WTC11 (cell line): ENCODE measurements around the gene C1orf159. TPM values are rescaled to one million over a fixed set of nuclear protein-coding genes. Genes with fewer than 3 reads are reported as not detected.

Experiments
- ATAC-seq: fragments of 200-7000 bp; cut with Tn5 transposase; 2 replicates; pipeline ENCODE4 v1.10.0; 2021; ENCODE audit warnings: mild to moderate bottlenecking, moderate library complexity
- CTCF ChIA-PET: fragments of 300-600 bp; sonication (Branson Sonifier 250); formaldehyde crosslinking; loops from one replicate; lab custom pipeline; 2021; ENCODE audit warnings: antibody characterized with exemption; lab: Charles Lee
- POLR2A ChIA-PET: fragments of 350-600 bp; sonication (Branson Sonifier 250); formaldehyde crosslinking; loops from one replicate; lab custom pipeline; 2021; ENCODE audit warnings: antibody characterized with exemption; lab: Charles Lee
- DNase-seq: peaks from one replicate; pipeline ENCODE4 v3.0.0; 2021; ENCODE audit warnings: low spot score
- H3K27ac Mint-ChIP-seq: 2 replicates; pipeline ENCODE4 v1.8.0; 2021; ENCODE audit warnings: mixed read lengths
- H3K27me3 Mint-ChIP-seq: 2 replicates; pipeline ENCODE4 v1.8.0; 2021; ENCODE audit warnings: low read depth, mild to moderate bottlenecking, moderate library complexity, mixed read lengths
- H3K36me3 Mint-ChIP-seq: 2 replicates; pipeline ENCODE4 v1.8.0; 2021; ENCODE audit warnings: mixed read lengths
- H3K4me1 Mint-ChIP-seq: 2 replicates; pipeline ENCODE4 v1.8.0; 2022; ENCODE audit warnings: mixed read lengths
- H3K4me3 Mint-ChIP-seq: 2 replicates; pipeline ENCODE4 v1.8.0; 2021; ENCODE audit warnings: mild to moderate bottlenecking, moderate library complexity, mixed read lengths
- H3K9me3 Mint-ChIP-seq: 2 replicates; pipeline ENCODE4 v1.8.0; 2021; ENCODE audit warnings: mixed read lengths
- CREB1 ChIP-seq: sonication (generic); formaldehyde crosslinking; IDR thresholded peaks from 2 replicates; pipeline ENCODE4 v1.8.0; 2023; ENCODE audit warnings: mild to moderate bottlenecking, missing genetic modification reagents
- ELF4 ChIP-seq: sonication (generic); formaldehyde crosslinking; IDR thresholded peaks from 2 replicates; pipeline ENCODE4 v1.8.1; 2022; ENCODE audit warnings: low read depth, mild to moderate bottlenecking, moderate library complexity, missing genetic modification reagents
- FOXP1 ChIP-seq: sonication (generic); formaldehyde crosslinking; IDR thresholded peaks from 2 replicates; pipeline ENCODE4 v1.8.0; 2022; ENCODE audit warnings: missing genetic modification reagents, mild to moderate bottlenecking, moderate library complexity, borderline replicate concordance
- HMGA2 ChIP-seq: fragments of 250-450 bp; sonication (Bioruptor Pico); IDR thresholded peaks from 2 replicates; pipeline ENCODE4 v1.4.0; 2021; ENCODE audit warnings: mild to moderate bottlenecking, moderate library complexity
- JAZF1 ChIP-seq: fragments of 250-450 bp; sonication (Bioruptor Pico); IDR thresholded peaks from 2 replicates; pipeline ENCODE4 v1.9.0; 2021; ENCODE audit warnings: moderate library complexity, mild to moderate bottlenecking, inconsistent platforms
- MYBL2 ChIP-seq: sonication (generic); formaldehyde crosslinking; IDR thresholded peaks from 2 replicates; pipeline ENCODE4 v1.8.1; 2023; ENCODE audit warnings: mild to moderate bottlenecking, moderate library complexity, missing genetic modification reagents
- NFYB ChIP-seq: sonication (generic); formaldehyde crosslinking; conservative IDR thresholded peaks from 2 replicates; pipeline ENCODE4 v1.8.0; 2022; ENCODE audit warnings: low read depth, missing genetic modification reagents
- PREB ChIP-seq: sonication (generic); formaldehyde crosslinking; IDR thresholded peaks from 2 replicates; pipeline ENCODE4 v1.8.1; 2022; ENCODE audit warnings: mild to moderate bottlenecking, missing genetic modification reagents, moderate library complexity, borderline replicate concordance
- RORB ChIP-seq: fragments of 250-450 bp; sonication (Bioruptor Pico); IDR thresholded peaks from 2 replicates; pipeline ENCODE4 v1.9.0; 2021; ENCODE audit warnings: mild to moderate bottlenecking
- SP1 ChIP-seq: sonication (generic); formaldehyde crosslinking; conservative IDR thresholded peaks from 2 replicates; pipeline ENCODE4 v1.8.1; 2022; ENCODE audit warnings: missing genetic modification reagents
- ZNF121 ChIP-seq: sonication (generic); formaldehyde crosslinking; IDR thresholded peaks from 2 replicates; pipeline ENCODE4 v1.8.0; 2023; ENCODE audit warnings: missing genetic modification reagents
- ZNF138 ChIP-seq: sonication (generic); formaldehyde crosslinking; conservative IDR thresholded peaks from 2 replicates; pipeline ENCODE4 v1.8.1; 2022; ENCODE audit warnings: mild to moderate bottlenecking, moderate library complexity, missing genetic modification reagents
- ZNF219 ChIP-seq: sonication (generic); formaldehyde crosslinking; IDR thresholded peaks from 2 replicates; pipeline ENCODE4 v1.8.0; 2023; ENCODE audit warnings: missing genetic modification reagents, mild to moderate bottlenecking, borderline replicate concordance
- ZNF671 ChIP-seq: fragments of 250-450 bp; sonication (Bioruptor Pico); IDR thresholded peaks from 2 replicates; pipeline ENCODE4 v1.8.0; 2021; ENCODE audit warnings: mild to moderate bottlenecking
- total RNA-seq: library from RNA; stranded (reverse); gene quantifications from 3 replicates; pipeline ENCODE4 v1.2.3, GENCODE V29; 2021
- TF ChIP-seq, protein P1 (sequence below): fragments of 250-450 bp; sonication (Bioruptor Pico); IDR thresholded peaks from 2 replicates; pipeline ENCODE4 v2.1.2; 2022; ENCODE audit warnings: mild to moderate bottlenecking, moderate library complexity
- TF ChIP-seq, protein P2 (sequence below): fragments of 250-450 bp; sonication (Bioruptor Pico); IDR thresholded peaks from 2 replicates; pipeline ENCODE4 v1.9.0; 2021; ENCODE audit warnings: mild to moderate bottlenecking
- TF ChIP-seq, protein P3 (sequence below): sonication (generic); formaldehyde crosslinking; IDR thresholded peaks from 2 replicates; pipeline ENCODE4 v1.8.1; 2022; ENCODE audit warnings: mild to moderate bottlenecking, moderate library complexity, missing genetic modification reagents
- TF ChIP-seq, protein P4 (sequence below): sonication (generic); formaldehyde crosslinking; IDR thresholded peaks from 2 replicates; pipeline ENCODE4 v1.8.0; 2022; ENCODE audit warnings: mild to moderate bottlenecking, missing genetic modification reagents
- TF ChIP-seq, protein P5 (sequence below): fragments of 250-450 bp; sonication (Bioruptor Pico); IDR thresholded peaks from 2 replicates; pipeline ENCODE4 v1.9.0; 2021; ENCODE audit warnings: moderate library complexity, mild to moderate bottlenecking, inconsistent platforms, borderline replicate concordance
- TF ChIP-seq, protein P6 (sequence below): sonication (generic); formaldehyde crosslinking; IDR thresholded peaks from 2 replicates; pipeline ENCODE4 v1.8.0; 2022; ENCODE audit warnings: missing genetic modification reagents

The C1orf159 gene
- total RNA-seq, 1 experiment from 2014 or later: 17.8 TPM

GRCh38 chr1:1069711-1070676, 45.9 kb downstream of the C1orf159 start:
- Mint-ChIP-seq H3K27ac (no peak overlapping the region), H3K36me3 (no peaks in the 10 kb centered on the region), H3K27me3 (peaks cover 12% of the 10 kb centered on the region), H3K4me1 (no peaks in the 10 kb centered on the region; the same call in 1 of the 2 replicates), H3K9me3 (no peaks in the 10 kb centered on the region), H3K4me3 (peak overlapping the region; percentile 54)
- TF ChIP-seq SP1 (CRISPR knock-in tag) (no peak), ZNF671 (no peak), NFYB (CRISPR knock-in tag) (0 out of 2 replicates have a peak, but pooled peaks have one; percentile 13), CREB1 (CRISPR knock-in tag) (no peak), ELF4 (CRISPR knock-in tag) (no peak), FOXP1 (CRISPR knock-in tag) (0 out of 2 replicates have a peak, but pooled peaks have one; percentile 7), MYBL2 (no peak), ZNF138 (CRISPR knock-in tag) (no peak), PREB (no peak), JAZF1 (CRISPR knock-in tag) (no peak), ZNF219 (no peak), RORB (CRISPR knock-in tag) (no peak), ZNF121 (CRISPR knock-in tag) (no peak)
- TF ChIP-seq, protein P1, sequence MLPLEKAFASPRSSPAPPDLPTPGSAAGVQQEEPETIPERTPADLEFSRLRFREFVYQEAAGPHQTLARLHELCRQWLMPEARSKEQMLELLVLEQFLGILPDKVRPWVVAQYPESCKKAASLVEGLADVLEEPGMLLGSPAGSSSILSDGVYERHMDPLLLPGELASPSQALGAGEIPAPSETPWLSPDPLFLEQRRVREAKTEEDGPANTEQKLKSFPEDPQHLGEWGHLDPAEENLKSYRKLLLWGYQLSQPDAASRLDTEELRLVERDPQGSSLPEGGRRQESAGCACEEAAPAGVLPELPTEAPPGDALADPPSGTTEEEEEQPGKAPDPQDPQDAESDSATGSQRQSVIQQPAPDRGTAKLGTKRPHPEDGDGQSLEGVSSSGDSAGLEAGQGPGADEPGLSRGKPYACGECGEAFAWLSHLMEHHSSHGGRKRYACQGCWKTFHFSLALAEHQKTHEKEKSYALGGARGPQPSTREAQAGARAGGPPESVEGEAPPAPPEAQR (CRISPR knock-in tag): no peak
- TF ChIP-seq, protein P2, sequence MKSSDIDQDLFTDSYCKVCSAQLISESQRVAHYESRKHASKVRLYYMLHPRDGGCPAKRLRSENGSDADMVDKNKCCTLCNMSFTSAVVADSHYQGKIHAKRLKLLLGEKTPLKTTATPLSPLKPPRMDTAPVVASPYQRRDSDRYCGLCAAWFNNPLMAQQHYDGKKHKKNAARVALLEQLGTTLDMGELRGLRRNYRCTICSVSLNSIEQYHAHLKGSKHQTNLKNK (CRISPR knock-in tag): no peak
- TF ChIP-seq, protein P3, sequence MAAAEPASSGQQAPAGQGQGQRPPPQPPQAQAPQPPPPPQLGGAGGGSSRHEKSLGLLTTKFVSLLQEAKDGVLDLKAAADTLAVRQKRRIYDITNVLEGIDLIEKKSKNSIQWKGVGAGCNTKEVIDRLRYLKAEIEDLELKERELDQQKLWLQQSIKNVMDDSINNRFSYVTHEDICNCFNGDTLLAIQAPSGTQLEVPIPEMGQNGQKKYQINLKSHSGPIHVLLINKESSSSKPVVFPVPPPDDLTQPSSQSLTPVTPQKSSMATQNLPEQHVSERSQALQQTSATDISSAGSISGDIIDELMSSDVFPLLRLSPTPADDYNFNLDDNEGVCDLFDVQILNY (CRISPR knock-in tag): no peak
- TF ChIP-seq, protein P4, sequence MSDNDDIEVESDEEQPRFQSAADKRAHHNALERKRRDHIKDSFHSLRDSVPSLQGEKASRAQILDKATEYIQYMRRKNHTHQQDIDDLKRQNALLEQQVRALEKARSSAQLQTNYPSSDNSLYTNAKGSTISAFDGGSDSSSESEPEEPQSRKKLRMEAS (CRISPR knock-in tag): no peak
- TF ChIP-seq, protein P5, sequence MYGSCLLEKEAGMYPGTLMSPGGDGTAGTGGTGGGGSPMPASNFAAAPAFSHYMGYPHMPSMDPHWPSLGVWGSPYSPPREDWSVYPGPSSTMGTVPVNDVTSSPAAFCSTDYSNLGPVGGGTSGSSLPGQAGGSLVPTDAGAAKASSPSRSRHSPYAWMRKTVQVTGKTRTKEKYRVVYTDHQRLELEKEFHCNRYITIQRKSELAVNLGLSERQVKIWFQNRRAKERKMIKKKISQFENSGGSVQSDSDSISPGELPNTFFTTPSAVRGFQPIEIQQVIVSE (CRISPR knock-in tag): no peak
- CTCF ChIA-PET: interaction anchor here (0.8 to 1.7 kb wide), 6 partner anchors 10 to 222 kb away, joined by 3 to 5 read pairs (median 4); no protein-coding TSS in a partner anchor
- POLR2A ChIA-PET: no interaction called here
- DNase-seq (no peak), ATAC-seq (no peak)

DNA sequence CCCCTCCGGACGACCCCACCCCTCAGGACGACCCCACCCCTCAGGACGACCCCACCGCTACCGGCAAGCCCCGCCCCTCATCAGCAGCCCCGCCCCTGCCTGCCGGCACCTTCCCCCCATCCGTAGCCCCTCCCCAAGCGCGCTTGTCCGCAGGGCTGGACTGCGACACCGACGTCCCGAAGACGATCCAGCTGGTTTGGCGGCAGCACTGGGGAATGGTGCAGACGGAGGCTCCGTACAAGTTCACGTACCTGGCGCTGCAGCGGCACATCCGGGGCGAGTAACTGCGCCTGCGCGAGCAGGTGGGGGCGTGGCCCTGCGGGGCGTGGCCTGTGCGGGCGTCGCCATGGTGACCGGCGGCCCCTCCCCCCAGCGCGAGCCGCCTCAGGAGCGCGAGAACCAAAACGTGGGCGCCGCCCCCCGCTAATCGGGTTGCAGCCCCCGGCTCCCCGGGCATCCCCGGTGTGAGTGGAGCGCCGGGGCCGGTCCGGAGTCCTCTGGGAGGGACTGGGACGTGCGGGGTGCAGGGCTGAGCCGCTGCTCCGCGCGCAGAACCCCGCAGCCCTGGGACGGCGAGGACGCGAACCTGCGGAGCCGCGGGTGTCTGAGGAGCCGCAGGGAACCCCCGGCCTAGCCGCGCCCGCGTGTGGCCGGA, 46.7 kb downstream of the C1orf159 start:
- H3K27me3 Mint-ChIP-seq: peaks cover 12% of the 10 kb centered on the region
- TF ChIP-seq HMGA2 (no peak), SP1 (CRISPR knock-in tag) (peak; percentile 84)
- TF ChIP-seq, protein P4 (CRISPR knock-in tag): 0 out of 2 replicates have a peak, but pooled peaks have one; percentile 51
- TF ChIP-seq, protein P6, sequence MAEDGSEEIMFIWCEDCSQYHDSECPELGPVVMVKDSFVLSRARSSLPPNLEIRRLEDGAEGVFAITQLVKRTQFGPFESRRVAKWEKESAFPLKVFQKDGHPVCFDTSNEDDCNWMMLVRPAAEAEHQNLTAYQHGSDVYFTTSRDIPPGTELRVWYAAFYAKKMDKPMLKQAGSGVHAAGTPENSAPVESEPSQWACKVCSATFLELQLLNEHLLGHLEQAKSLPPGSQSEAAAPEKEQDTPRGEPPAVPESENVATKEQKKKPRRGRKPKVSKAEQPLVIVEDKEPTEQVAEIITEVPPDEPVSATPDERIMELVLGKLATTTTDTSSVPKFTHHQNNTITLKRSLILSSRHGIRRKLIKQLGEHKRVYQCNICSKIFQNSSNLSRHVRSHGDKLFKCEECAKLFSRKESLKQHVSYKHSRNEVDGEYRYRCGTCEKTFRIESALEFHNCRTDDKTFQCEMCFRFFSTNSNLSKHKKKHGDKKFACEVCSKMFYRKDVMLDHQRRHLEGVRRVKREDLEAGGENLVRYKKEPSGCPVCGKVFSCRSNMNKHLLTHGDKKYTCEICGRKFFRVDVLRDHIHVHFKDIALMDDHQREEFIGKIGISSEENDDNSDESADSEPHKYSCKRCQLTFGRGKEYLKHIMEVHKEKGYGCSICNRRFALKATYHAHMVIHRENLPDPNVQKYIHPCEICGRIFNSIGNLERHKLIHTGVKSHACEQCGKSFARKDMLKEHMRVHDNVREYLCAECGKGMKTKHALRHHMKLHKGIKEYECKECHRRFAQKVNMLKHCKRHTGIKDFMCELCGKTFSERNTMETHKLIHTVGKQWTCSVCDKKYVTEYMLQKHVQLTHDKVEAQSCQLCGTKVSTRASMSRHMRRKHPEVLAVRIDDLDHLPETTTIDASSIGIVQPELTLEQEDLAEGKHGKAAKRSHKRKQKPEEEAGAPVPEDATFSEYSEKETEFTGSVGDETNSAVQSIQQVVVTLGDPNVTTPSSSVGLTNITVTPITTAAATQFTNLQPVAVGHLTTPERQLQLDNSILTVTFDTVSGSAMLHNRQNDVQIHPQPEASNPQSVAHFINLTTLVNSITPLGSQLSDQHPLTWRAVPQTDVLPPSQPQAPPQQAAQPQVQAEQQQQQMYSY (CRISPR knock-in tag): peak; percentile 66
- ATAC-seq: peak; percentile 58
- H3K4me1 Mint-ChIP-seq: no peaks in the 10 kb centered on the region; the same call in 1 of the 2 replicates
- POLR2A ChIA-PET: no interaction called here
- no peak overlapping the region for H3K27ac Mint-ChIP-seq
- H3K36me3 Mint-ChIP-seq: no peaks in the 10 kb centered on the region
- H3K9me3 Mint-ChIP-seq: no peaks in the 10 kb centered on the region
- CTCF ChIA-PET: interaction anchor here (0.8 to 1.7 kb wide), 5 partner anchors 10 to 85 kb away, joined by 3 to 5 read pairs (median 3); no protein-coding TSS in a partner anchor
- H3K4me3 Mint-ChIP-seq: peak overlapping the region; percentile 69
- peak; percentile 90 for DNase-seq
